K562 (cell line): ENCODE data around the gene SPSB1. TPM values are rescaled to one million over a fixed set of nuclear protein-coding genes. Genes with fewer than 3 reads are reported as not detected.

ENCODE experiments used
- ATAC-seq: fragments of 200-7000 bp; cut with Tn5 transposase; 3 replicates; pipeline ENCODE4 v1.9.1; 2020; ENCODE audit warnings: moderate library complexity
- BruUV-seq: library from RNA; stranded (reverse); fragments of 400-500 nt; replicated peaks from 2 replicates; lab custom pipeline; 2021; lab: Mats Ljungman, UMichigan
- CTCF ChIA-PET: fragments of 300-600 bp; formaldehyde crosslinking; extraction: SDS; loops from one replicate; lab custom pipeline; 2021; ENCODE audit warnings: low intra/inter-chr PET ratio; lab: Yijun Ruan, JAX
- POLR2A ChIA-PET: fragments of 300-600, 350-650 bp; sonication (Branson Sonifier 250); formaldehyde crosslinking; extraction: SDS; loops from one replicate; lab custom pipeline; 2021; ENCODE audit warnings: antibody characterized with exemption, inconsistent platforms; lab: Yijun Ruan, JAX
- DNase-seq, 4 experiments: peaks; one replicate each; pipeline versions ENCODE4 v3.0.0 to v3.0.0-alpha.2; 2011 to 2018; ENCODE audit warnings: low spot score in 3 of 4, mixed read lengths in 3 of 4; ENCODE audit errors: extremely low read depth in 1 of 4
- FAIRE-seq: peaks from 2 replicates; lab custom pipeline; 2011; peaks lifted over from hg19 to GRCh38; lab: Jason Lieb, UNC
- H2AFZ ChIP-seq: 2 replicates; pipeline ENCODE4 v1.6.0; 2011; ENCODE audit warnings: low read depth, low read length, control low read depth, inconsistent platforms
- H3K27ac ChIP-seq: fragments of 200-600 bp; 3 replicates; pipeline ENCODE4 v1.8.0; 2011; ENCODE audit warnings: low read depth, mild to moderate bottlenecking, control low read depth, inconsistent platforms, low read length, moderate library complexity, mixed read lengths; ENCODE audit errors: extremely low read depth
- H3K27me3 ChIP-seq, 2 experiments: fragments of 300-600 bp in 1 of 2; 2 replicates in 1 of 2; 3 replicates in 1 of 2; pipeline versions ENCODE4 v1.6.0 to v1.8.0; 2011; ENCODE audit warnings: inconsistent platforms in 2 of 2, low read length in 2 of 2, mild to moderate bottlenecking in 1 of 2, mixed read lengths in 1 of 2, moderate library complexity in 1 of 2; ENCODE audit not compliant: control insufficient read depth in 2 of 2, insufficient read depth in 2 of 2
- H3K36me3 ChIP-seq: fragments of 300-600 bp; 3 replicates; pipeline ENCODE4 v1.8.0; 2011; ENCODE audit warnings: mild to moderate bottlenecking, low read length, inconsistent platforms; ENCODE audit not compliant: control insufficient read depth, insufficient read depth
- H3K4me1 ChIP-seq, 2 experiments: fragments of 200-600 bp in 1 of 2; replicated peaks in 1 of 2; 2 replicates in 1 of 2; 3 replicates in 1 of 2; pipeline versions ENCODE4 v1.5.1 to v1.8.0; 2011; ENCODE audit warnings: inconsistent platforms in 2 of 2, low read length in 2 of 2, mild to moderate bottlenecking in 1 of 2, mixed read lengths in 1 of 2, moderate library complexity in 1 of 2; ENCODE audit not compliant: control insufficient read depth in 2 of 2, insufficient read depth in 2 of 2
- H3K4me2 ChIP-seq: 2 replicates; pipeline ENCODE4 v1.6.1; 2011; ENCODE audit warnings: low read length, control low read depth, inconsistent platforms, mixed read lengths; ENCODE audit not compliant: insufficient read depth
- H3K4me3 ChIP-seq: fragments of 200-600 bp; sonication (generic), shearing (Covaris generic); 2 replicates; pipeline ENCODE4 v1.5.1; 2016; ENCODE audit warnings: control low read depth, inconsistent platforms
- H3K79me2 ChIP-seq: fragments of 200-600 bp; 3 replicates; pipeline ENCODE4 v1.8.0; 2011; ENCODE audit warnings: low read length, inconsistent platforms; ENCODE audit not compliant: control insufficient read depth, insufficient read depth
- H3K9ac ChIP-seq, 2 experiments: 2 replicates each; pipeline versions ENCODE4 v1.6.0 to v1.6.1; 2011; ENCODE audit warnings: low read depth in 2 of 2, low read length in 2 of 2, control low read depth in 1 of 2, inconsistent platforms in 1 of 2, mild to moderate bottlenecking in 1 of 2, mixed read lengths in 1 of 2; ENCODE audit not compliant: insufficient read depth in 1 of 2
- H3K9me1 ChIP-seq: one replicate; pipeline ENCODE4 v1.6.0; 2011; ENCODE audit warnings: inconsistent platforms, mild to moderate bottlenecking, low read length, moderate library complexity; ENCODE audit not compliant: control insufficient read depth, insufficient read depth
- H3K9me3 ChIP-seq: replicated peaks from 2 replicates; pipeline ENCODE4 v1.5.1; 2011; ENCODE audit warnings: low read depth, low read length, inconsistent platforms; ENCODE audit not compliant: control insufficient read depth, insufficient read depth
- H4K20me1 ChIP-seq: replicated peaks from 2 replicates; pipeline ENCODE4 v1.6.1; 2011; ENCODE audit warnings: low read length, inconsistent platforms, mixed read lengths; ENCODE audit not compliant: control insufficient read depth, insufficient read depth
- CTCF ChIP-seq, 3 experiments: IDR thresholded peaks in 2 of 3; conservative IDR thresholded peaks in 1 of 3; 2 replicates each; pipeline ENCODE4 v1.5.1; 2011 to 2012; ENCODE audit warnings: low read length in 3 of 3, mild to moderate bottlenecking in 3 of 3, control low read depth in 2 of 3, improper control_type of control experiment in 1 of 3, inconsistent platforms in 1 of 3, low read depth in 1 of 3, mixed read lengths in 1 of 3, moderate library complexity in 1 of 3; ENCODE audit not compliant: insufficient read depth in 2 of 3
- DACH1 ChIP-seq: fragments of 450-650 bp; IDR thresholded peaks from 2 replicates; pipeline ENCODE4 v1.6.1; 2018; ENCODE audit not compliant: partially characterized antibody
- FOXJ2 ChIP-seq: fragments of 200-800 bp; sonication (Bioruptor generic); IDR thresholded peaks from 2 replicates; pipeline ENCODE4 v1.6.1; 2016; ENCODE audit warnings: missing genetic modification characterization, missing compliant biosample characterization
- MEF2A ChIP-seq: IDR thresholded peaks from 2 replicates; pipeline ENCODE4 v1.6.1; 2011; ENCODE audit warnings: low read depth, mild to moderate bottlenecking, low read length, moderate library complexity; ENCODE audit not compliant: control insufficient read depth
- NCOA2 ChIP-seq, 2 experiments: fragments of 450-650 bp; IDR thresholded peaks; 2 replicates each; pipeline ENCODE4 v1.6.1; 2018; ENCODE audit warnings: mild to moderate bottlenecking in 2 of 2, moderate library complexity in 1 of 2; ENCODE audit not compliant: partially characterized antibody in 2 of 2
- NFIC ChIP-seq: fragments of 450-650 bp; IDR thresholded peaks from 2 replicates; pipeline ENCODE4 v1.6.1; 2017; ENCODE audit warnings: mild to moderate bottlenecking, inconsistent platforms
- PURB ChIP-seq: sonication (generic); formaldehyde crosslinking; IDR thresholded peaks from 2 replicates; pipeline ENCODE4 v1.9.0; 2021; ENCODE audit warnings: low read depth, mild to moderate bottlenecking, missing genetic modification reagents
- RB1 ChIP-seq: fragments of 450-650 bp; IDR thresholded peaks from 2 replicates; pipeline ENCODE4 v1.6.1; 2017; ENCODE audit warnings: low read depth, mild to moderate bottlenecking
- RBM22 ChIP-seq: fragments of 200-400 bp; formaldehyde crosslinking; IDR thresholded peaks from 2 replicates; pipeline ENCODE4 v1.6.1; 2018; ENCODE audit warnings: low read length, low read depth; ENCODE audit not compliant: poor library complexity, severe bottlenecking
- RBM34 ChIP-seq: fragments of 200-400 bp; formaldehyde crosslinking; IDR thresholded peaks from 2 replicates; pipeline ENCODE4 v1.6.1; 2018; ENCODE audit warnings: low read length, borderline replicate concordance; ENCODE audit not compliant: insufficient read depth
- RBM39 ChIP-seq: fragments of 200-400 bp; formaldehyde crosslinking; optimal IDR thresholded peaks from 2 replicates; pipeline ENCODE3; 2018; ENCODE audit warnings: low read depth, low read length
- SAP30 ChIP-seq: fragments of 200-600 bp; sonication (generic); IDR thresholded peaks from 2 replicates; pipeline ENCODE4 v1.6.1; 2012; ENCODE audit warnings: borderline replicate concordance, low read depth, mild to moderate bottlenecking, moderate library complexity, low read length, control low read depth, inconsistent platforms; ENCODE audit not compliant: insufficient read depth, poor library complexity, severe bottlenecking
- ZNF57 ChIP-seq: fragments of 450-650 bp; formaldehyde crosslinking; IDR thresholded peaks from 2 replicates; pipeline ENCODE4 v1.4.0; 2020; ENCODE audit warnings: mild to moderate bottlenecking, moderate library complexity
- ZSCAN32 ChIP-seq: fragments of 450-650 bp; formaldehyde crosslinking; IDR thresholded peaks from 2 replicates; pipeline ENCODE4 v1.4.0; 2020; ENCODE audit warnings: mild to moderate bottlenecking, moderate library complexity
- WGBS: fragments of 100-300 bp; shearing (Covaris generic); methylation state at CpG from one replicate; pipeline ENCODE4 v1.1.6; 2016; ENCODE audit warnings: low coverage, mixed read lengths; ENCODE audit not compliant: insufficient coverage; ENCODE audit errors: missing lambda C conversion rate; 5-methylcytosine and 5-hydroxymethylcytosine counted together
- in situ Hi-C: fragments of 300-500 bp; cut with MboI; formaldehyde crosslinking; loops from 4 replicates; pipeline ENCODE4 v1.15.0; 2018; ENCODE audit warnings: inconsistent platforms, mixed read lengths
- intact Hi-C: fragments of 100-400 bp; cut with micrococcal nuclease; formaldehyde crosslinking; loops from 2 replicates; pipeline ENCODE4 v1.14.2; 2022
- polyA plus RNA-seq, 8 experiments: library from polyadenylated mRNA; depleted of rRNA in 4 of 8; stranded (reverse) in 5 of 8; unstranded in 3 of 8; fragments of >200 nt; fragmentation: Nextera tagmentation in 2 of 8; fragmentation: Illumina TruSeq in 1 of 8; extraction: Ambion mirVana in 2 of 8; extraction: Trizol in 1 of 8; gene quantifications; 2 replicates each; pipeline versions ENCODE4 v1.2.1 to v1.2.3, GENCODE V29; 2011 to 2014; ENCODE audit warnings: inconsistent platforms in 1 of 8, missing spikeins in 1 of 8
- total RNA-seq, 7 experiments: library from RNA; depleted of rRNA in 6 of 7; stranded (reverse); fragments of >200 nt in 6 of 7; fragmentation: Illumina TruSeq in 2 of 7; extraction: Trizol in 2 of 7; gene quantifications; 2 replicates each; pipeline versions ENCODE4 v1.2.1 to v1.2.3, GENCODE V29; 2011 to 2021; ENCODE audit warnings: low replicate concordance in 1 of 7
- TF ChIP-seq, protein P1 (sequence below): fragments of 450-650 bp; IDR thresholded peaks from 2 replicates; pipeline ENCODE4 v1.7.1; 2018; ENCODE audit warnings: mild to moderate bottlenecking, low read depth; ENCODE audit not compliant: partially characterized antibody

The SPSB1 gene
- total and polyA plus RNA-seq, 9 of the 15 experiments (the other 6 are each of a cell fraction or from before 2014, with no cell fraction given) = 0.06 to 0.35 (median 0.14) TPM; not detected in 6

DNA sequence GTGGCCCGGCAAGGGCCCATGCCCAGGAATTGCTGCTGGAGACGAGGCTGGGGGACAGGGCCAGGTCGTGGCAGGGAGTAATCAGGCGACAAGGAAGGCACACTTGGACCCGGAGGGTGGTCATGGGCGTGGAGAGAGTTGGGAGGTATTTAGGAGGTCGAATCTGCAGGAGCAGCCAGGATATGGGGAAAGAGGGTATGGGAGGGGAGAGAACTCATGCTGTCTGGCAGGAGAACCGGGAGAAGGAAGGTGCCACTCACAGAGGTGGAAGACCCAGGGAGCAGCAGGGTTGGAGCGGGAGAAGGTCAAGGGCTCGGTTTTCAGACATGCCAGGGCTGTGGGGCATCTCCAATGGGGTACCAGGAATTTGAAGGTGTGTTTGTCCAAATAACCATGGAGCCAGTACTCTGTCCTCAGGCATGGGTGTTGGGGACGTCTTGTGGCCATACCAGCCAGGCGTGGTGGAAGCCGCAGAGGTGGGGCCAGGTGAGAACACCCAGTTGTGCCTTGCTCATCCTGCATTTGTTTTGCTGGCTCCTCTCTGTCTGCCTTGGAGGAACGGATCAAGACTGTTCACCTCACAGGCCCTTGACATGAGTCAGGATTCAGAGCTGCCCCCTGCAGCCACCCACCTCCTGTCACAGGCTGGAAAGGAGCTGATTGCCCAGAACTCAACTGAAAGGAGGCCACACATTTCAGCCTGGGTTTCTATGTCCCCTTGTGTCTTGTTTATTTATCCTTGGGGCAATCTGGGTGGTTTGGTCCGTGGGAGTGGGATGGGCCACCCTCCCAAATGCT, 111.6 kb downstream of the SPSB1 start (continued):
- TF ChIP-seq, protein P1, sequence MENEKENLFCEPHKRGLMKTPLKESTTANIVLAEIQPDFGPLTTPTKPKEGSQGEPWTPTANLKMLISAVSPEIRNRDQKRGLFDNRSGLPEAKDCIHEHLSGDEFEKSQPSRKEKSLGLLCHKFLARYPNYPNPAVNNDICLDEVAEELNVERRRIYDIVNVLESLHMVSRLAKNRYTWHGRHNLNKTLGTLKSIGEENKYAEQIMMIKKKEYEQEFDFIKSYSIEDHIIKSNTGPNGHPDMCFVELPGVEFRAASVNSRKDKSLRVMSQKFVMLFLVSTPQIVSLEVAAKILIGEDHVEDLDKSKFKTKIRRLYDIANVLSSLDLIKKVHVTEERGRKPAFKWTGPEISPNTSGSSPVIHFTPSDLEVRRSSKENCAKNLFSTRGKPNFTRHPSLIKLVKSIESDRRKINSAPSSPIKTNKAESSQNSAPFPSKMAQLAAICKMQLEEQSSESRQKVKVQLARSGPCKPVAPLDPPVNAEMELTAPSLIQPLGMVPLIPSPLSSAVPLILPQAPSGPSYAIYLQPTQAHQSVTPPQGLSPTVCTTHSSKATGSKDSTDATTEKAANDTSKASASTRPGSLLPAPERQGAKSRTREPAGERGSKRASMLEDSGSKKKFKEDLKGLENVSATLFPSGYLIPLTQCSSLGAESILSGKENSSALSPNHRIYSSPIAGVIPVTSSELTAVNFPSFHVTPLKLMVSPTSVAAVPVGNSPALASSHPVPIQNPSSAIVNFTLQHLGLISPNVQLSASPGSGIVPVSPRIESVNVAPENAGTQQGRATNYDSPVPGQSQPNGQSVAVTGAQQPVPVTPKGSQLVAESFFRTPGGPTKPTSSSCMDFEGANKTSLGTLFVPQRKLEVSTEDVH = no peak

- H3K4me2 ChIP-seq = no peak overlapping the region
- no peak for FAIRE-seq
- BruUV-seq = no TSS peak
- no peaks in the 10 kb centered on the region; the same call in 2 of the 3 replicates for H3K36me3 ChIP-seq
- POLR2A ChIA-PET = interaction anchor here (1.1 to 1.6 kb wide), 2 partner anchors 11 to 33 kb away, joined by 3 read pairs; no protein-coding TSS in a partner anchor
- no peaks in the 10 kb centered on the region for H3K79me2 ChIP-seq
- DNase-seq = no peak
- no peak overlapping the region for H3K9ac ChIP-seq
- CTCF ChIA-PET = no interaction called here
- no peak overlapping the region for H2AFZ ChIP-seq
- 1% methylated on average over 7 of the region's 7 CpGs for WGBS
- peaks cover 35 to 64% of the 10 kb centered on the region in 2 experiments for H3K27me3 ChIP-seq
- H3K9me3 ChIP-seq = no peaks in the 10 kb centered on the region
- intact Hi-C loops = no loop called here
- H4K20me1 ChIP-seq = no peaks in the 10 kb centered on the region; the same call in 1 of the 2 replicates
- peaks cover 0 to 2% of the 10 kb centered on the region in 2 experiments; a peak in 1 of 5 replicates for H3K4me1 ChIP-seq
- H3K9me1 ChIP-seq = no peaks in the 10 kb centered on the region
- H3K27ac ChIP-seq = no peak overlapping the region
- in situ Hi-C loops = no loop called here
- ATAC-seq = no peak
- H3K4me3 ChIP-seq = no peak overlapping the region
- TF ChIP-seq NFIC = no peak
- TF ChIP-seq RBM34 = no peak
- no peak for TF ChIP-seq ZNF57 (CRISPR knock-in tag)
- TF ChIP-seq SAP30 = no peak
- TF ChIP-seq RB1 = no peak
- TF ChIP-seq CTCF (IDR thresholded peaks at IDR 0.05 in 2 of 3, conservative IDR thresholded peaks at IDR 0.05 in 1 of 3; ENCODE audit: insufficient read depth in 2 of 3, low read depth in 1 of 3, low read length in 3 of 3) = no peak
- no peak for TF ChIP-seq PURB (CRISPR knock-in tag)
- TF ChIP-seq ZSCAN32 (CRISPR knock-in tag) = no peak
- no peak for TF ChIP-seq RBM39
- TF ChIP-seq FOXJ2 (tag) = no peak
- TF ChIP-seq NCOA2 (IDR thresholded peaks at IDR 0.05; ENCODE audit: partially characterized antibody in 2 of 2) = no peak
- TF ChIP-seq MEF2A = no peak
- TF ChIP-seq RBM22 = no peak
- TF ChIP-seq DACH1 = no peak
Observed at GRCh38 chr1:9406111-9406510, 113.4 kb downstream of the SPSB1 start.
